H1 (cell line): Measurements from ENCODE around the gene CYLD. TPM values are rescaled to one million over a fixed set of nuclear protein-coding genes. Genes with fewer than 3 reads are reported as not detected.

ENCODE experiments used
- CTCF ChIA-PET: fragments of 300-600 bp; sonication (Branson Sonifier 250); formaldehyde crosslinking; loops from one replicate; lab custom pipeline; 2021; ENCODE audit not compliant: partially characterized antibody; lab: Charles Lee
- POLR2A ChIA-PET: fragments of 300-600 bp; sonication (Branson Sonifier 250); formaldehyde crosslinking; loops from one replicate; lab custom pipeline; 2021; ENCODE audit warnings: inconsistent platforms; ENCODE audit not compliant: partially characterized antibody; lab: Charles Lee
- DNase-seq, 2 experiments: peaks; one replicate each; pipeline versions ENCODE4 v3.0.0 to v3.0.0-alpha.2; 2010 to 2022; ENCODE audit warnings: low spot score in 2 of 2, low read depth in 1 of 2, mixed read lengths in 1 of 2
- FAIRE-seq: peaks from 2 replicates; lab custom pipeline; 2011; peaks lifted over from hg19 to GRCh38; lab: Jason Lieb, UNC
- H2AFZ ChIP-seq: 2 replicates; pipeline ENCODE4 v1.8.1; 2012; ENCODE audit warnings: low read length, inconsistent platforms
- H2AK5ac ChIP-seq: 2 replicates; pipeline ENCODE4 v1.6.1; 2013; ENCODE audit warnings: low read depth, low read length
- H2BK120ac ChIP-seq: replicated peaks from 2 replicates; pipeline ENCODE3; 2013; ENCODE audit warnings: low read depth, low read length, inconsistent platforms
- H2BK12ac ChIP-seq: 2 replicates; pipeline ENCODE4 v1.6.1; 2013; ENCODE audit warnings: low read depth, low read length
- H2BK15ac ChIP-seq: 2 replicates; pipeline ENCODE4 v1.6.1; 2013; ENCODE audit warnings: low read length
- H2BK20ac ChIP-seq: 2 replicates; pipeline ENCODE4 v1.6.1; 2013; ENCODE audit warnings: low read length
- H2BK5ac ChIP-seq: 2 replicates; pipeline ENCODE4 v1.6.1; 2013; ENCODE audit warnings: low read depth, low read length
- H3K14ac ChIP-seq: 2 replicates; pipeline ENCODE4 v1.6.1; 2013; ENCODE audit warnings: inconsistent platforms; ENCODE audit not compliant: insufficient read length
- H3K18ac ChIP-seq: 2 replicates; pipeline ENCODE4 v1.6.1; 2013; ENCODE audit warnings: low read length; ENCODE audit errors: extremely low read depth
- H3K23ac ChIP-seq: 2 replicates; pipeline ENCODE4 v1.6.1; 2013; ENCODE audit warnings: inconsistent platforms; ENCODE audit not compliant: insufficient read length
- H3K23me2 ChIP-seq: 2 replicates; pipeline ENCODE4 v1.6.1; 2013; ENCODE audit warnings: low read depth, low read length
- H3K27ac ChIP-seq: 2 replicates; pipeline ENCODE4 v1.6.1; 2011; ENCODE audit warnings: low read depth, low read length, inconsistent platforms
- H3K27me3 ChIP-seq, 4 experiments: replicated peaks in 1 of 4; 1 replicate in 1 of 4; 2 replicates in 3 of 4; pipeline versions ENCODE4 v1.6.1 to v1.8.1; 2011 to 2013; ENCODE audit warnings: low read length in 3 of 4, mild to moderate bottlenecking in 3 of 4, inconsistent platforms in 2 of 4, mixed read lengths in 2 of 4, moderate library complexity in 1 of 4; ENCODE audit not compliant: control insufficient read depth in 3 of 4, insufficient read depth in 3 of 4; ENCODE audit errors: extremely low read depth in 1 of 4
- H3K36me3 ChIP-seq, 4 experiments: 2 replicates each; pipeline versions ENCODE4 v1.6.1 to v1.8.1; 2011 to 2013; ENCODE audit warnings: mild to moderate bottlenecking in 4 of 4, low read length in 3 of 4, moderate library complexity in 2 of 4, control low read depth in 1 of 4, inconsistent platforms in 1 of 4; ENCODE audit not compliant: insufficient read depth in 4 of 4, control insufficient read depth in 2 of 4
- H3K4ac ChIP-seq: replicated peaks from 2 replicates; pipeline ENCODE3; 2013; ENCODE audit warnings: low read length, low read depth, mixed read lengths, inconsistent platforms; ENCODE audit not compliant: insufficient read length
- H3K4me1 ChIP-seq, 4 experiments: replicated peaks in 1 of 4; 1 replicate in 1 of 4; 2 replicates in 3 of 4; pipeline versions ENCODE4 v1.6.1 to v1.8.1; 2011 to 2013; ENCODE audit warnings: low read length in 3 of 4, inconsistent platforms in 2 of 4, mixed read lengths in 1 of 4; ENCODE audit not compliant: insufficient read depth in 4 of 4, control insufficient read depth in 3 of 4
- H3K4me2 ChIP-seq, 2 experiments: 2 replicates each; pipeline versions ENCODE4 v1.6.1 to v1.8.1; 2011 to 2013; ENCODE audit warnings: low read depth in 2 of 2, low read length in 2 of 2, control low read depth in 1 of 2, inconsistent platforms in 1 of 2, mild to moderate bottlenecking in 1 of 2; ENCODE audit not compliant: insufficient read depth in 1 of 2
- H3K4me3 ChIP-seq, 4 experiments: fragments of 200-600, 300-600 bp in 1 of 4; sonication (generic), shearing (Covaris generic), sonication (Bioruptor Twin) in 1 of 4; 2 replicates each; pipeline versions ENCODE4 v1.5.1 to v1.8.1; 2011 to 2016; ENCODE audit warnings: low read length in 4 of 4, low read depth in 3 of 4, control low read depth in 2 of 4, inconsistent platforms in 2 of 4, mild to moderate bottlenecking in 2 of 4, mixed read lengths in 1 of 4, moderate library complexity in 1 of 4; ENCODE audit not compliant: insufficient read depth in 2 of 4; ENCODE audit errors: extremely low read depth in 1 of 4
- H3K56ac ChIP-seq: replicated peaks from 2 replicates; pipeline ENCODE3; 2013; ENCODE audit warnings: low read depth, mild to moderate bottlenecking, mixed read lengths, low read length, inconsistent platforms; ENCODE audit not compliant: insufficient read length
- H3K79me1 ChIP-seq: 2 replicates; pipeline ENCODE4 v1.6.1; 2013; ENCODE audit warnings: low read depth, low read length, control low read depth
- H3K79me2 ChIP-seq, 2 experiments: 2 replicates each; pipeline versions ENCODE4 v1.6.1 to v1.8.1; 2012 to 2013; ENCODE audit warnings: low read length in 2 of 2, mild to moderate bottlenecking in 2 of 2, inconsistent platforms in 1 of 2; ENCODE audit not compliant: insufficient read depth in 2 of 2, control insufficient read depth in 1 of 2
- H3K9ac ChIP-seq, 4 experiments: replicated peaks in 1 of 4; 1 replicate in 1 of 4; 2 replicates in 3 of 4; pipeline versions ENCODE4 v1.6.1 to v1.8.1; 2011 to 2013; ENCODE audit warnings: low read depth in 3 of 4, low read length in 3 of 4, control low read depth in 2 of 4, mild to moderate bottlenecking in 2 of 4, moderate library complexity in 2 of 4, inconsistent platforms in 1 of 4; ENCODE audit errors: extremely low read depth in 1 of 4
- H3K9me3 ChIP-seq, 2 experiments: 2 replicates each; pipeline versions ENCODE4 v1.6.1 to v1.8.1; 2012 to 2013; ENCODE audit warnings: mild to moderate bottlenecking in 2 of 2, moderate library complexity in 2 of 2, control low read depth in 1 of 2, inconsistent platforms in 1 of 2, low read depth in 1 of 2, low read length in 1 of 2, mixed read lengths in 1 of 2; ENCODE audit not compliant: insufficient read depth in 2 of 2
- H4K20me1 ChIP-seq, 2 experiments: replicated peaks in 1 of 2; 2 replicates each; pipeline versions ENCODE3 to v1.8.1; 2011 to 2013; ENCODE audit warnings: inconsistent platforms in 2 of 2, low read length in 2 of 2, mild to moderate bottlenecking in 1 of 2; ENCODE audit not compliant: insufficient read depth in 2 of 2, control insufficient read depth in 1 of 2
- H4K5ac ChIP-seq: 2 replicates; pipeline ENCODE4 v1.6.1; 2013; ENCODE audit warnings: low read length, low read depth, mixed read lengths, inconsistent platforms; ENCODE audit not compliant: insufficient read length
- H4K8ac ChIP-seq: 2 replicates; pipeline ENCODE4 v1.8.0; 2013; ENCODE audit warnings: mild to moderate bottlenecking, moderate library complexity, low read length, inconsistent platforms; ENCODE audit not compliant: insufficient read depth; ENCODE audit errors: extremely low read depth
- H4K91ac ChIP-seq: replicated peaks from 2 replicates; pipeline ENCODE3; 2013; ENCODE audit warnings: low read length, mixed read lengths, inconsistent platforms; ENCODE audit not compliant: insufficient read length
- EP300 ChIP-seq, 2 experiments: IDR thresholded peaks; 1 replicate in 1 of 2; 2 replicates in 1 of 2; pipeline ENCODE4 v1.6.1; 2011 to 2012; ENCODE audit warnings: low read depth in 2 of 2, low read length in 2 of 2, mild to moderate bottlenecking in 2 of 2, borderline replicate concordance in 1 of 2, inconsistent platforms in 1 of 2, moderate library complexity in 1 of 2
- HDAC2 ChIP-seq, 2 experiments: fragments of 300-600 bp in 1 of 2; sonication (generic) in 1 of 2; IDR thresholded peaks; 2 replicates each; pipeline ENCODE4 v1.6.1; 2011 to 2012; ENCODE audit warnings: low read depth in 2 of 2, low read length in 2 of 2, mild to moderate bottlenecking in 2 of 2, moderate library complexity in 2 of 2, borderline replicate concordance in 1 of 2, inconsistent platforms in 1 of 2
- POLR2AphosphoS5 ChIP-seq: IDR thresholded peaks from 2 replicates; pipeline ENCODE4 v1.6.1; 2011; ENCODE audit warnings: low read depth, low read length
- POU5F1 ChIP-seq: IDR thresholded peaks from 2 replicates; pipeline ENCODE4 v1.6.1; 2011; ENCODE audit warnings: low read depth, mild to moderate bottlenecking, low read length, moderate library complexity
- RFX5 ChIP-seq: IDR thresholded peaks from 2 replicates; pipeline ENCODE4 v1.6.1; 2011; ENCODE audit warnings: low read depth, low read length, improper control_type of control experiment, borderline replicate concordance
- SIN3A ChIP-seq, 2 experiments: IDR thresholded peaks in 1 of 2; conservative IDR thresholded peaks in 1 of 2; 2 replicates each; pipeline ENCODE4 v1.6.1; 2011 to 2012; ENCODE audit warnings: low read length in 2 of 2, improper control_type of control experiment in 1 of 2, low read depth in 1 of 2, mild to moderate bottlenecking in 1 of 2
- SP4 ChIP-seq: IDR thresholded peaks from 2 replicates; pipeline ENCODE4 v1.6.1; 2012; ENCODE audit warnings: low read length, inconsistent platforms
- TBP ChIP-seq: IDR thresholded peaks from 2 replicates; pipeline ENCODE4 v1.6.1; 2011; ENCODE audit warnings: low read depth, low read length, improper control_type of control experiment
- WGBS, 2 experiments: shearing (Covaris generic) in 1 of 2; methylation state at CpG; one replicate each; pipeline versions ENCODE4 v1.1.6 to v1.1.7; 2013 to 2015; ENCODE audit warnings: low lambda C conversion rate in 2 of 2, mixed read lengths in 2 of 2, inconsistent platforms in 1 of 2, low coverage in 1 of 2, missing lambda C conversion rate in 1 of 2; ENCODE audit not compliant: insufficient replicate concordance in 2 of 2, insufficient coverage in 1 of 2, insufficient read length in 1 of 2; ENCODE audit errors: extremely low coverage in 1 of 2, missing lambda C conversion rate in 1 of 2; 5-methylcytosine and 5-hydroxymethylcytosine counted together
- polyA plus RNA-seq, 7 experiments: library from polyadenylated mRNA; depleted of rRNA in 3 of 7; stranded (reverse) in 5 of 7; unstranded in 2 of 7; fragments of >200 nt in 5 of 7; fragments of 200-250 nt in 2 of 7; gene quantifications; 1 replicate in 5 of 7; 2 replicates in 1 of 7; 4 replicates in 1 of 7; pipeline versions ENCODE4 v1.2.1 to v1.2.3, GENCODE V29; 2011 to 2013; ENCODE audit warnings: missing spikeins in 2 of 7, mixed read lengths in 2 of 7
- total RNA-seq: library from RNA; stranded (reverse); fragmentation: NEBNext Ultra II Directional; extraction: Animal tissue kit (Norgen Biotek cat#: 25700); gene quantifications from 2 replicates; pipeline ENCODE4 v1.2.1, GENCODE V29; 2021

Gene CYLD
- total and polyA plus RNA-seq, 2 of the 8 experiments (the other 6 are each of a cell fraction or from before 2014, with no cell fraction given), result 3.7 to 18.8 TPM

GRCh38 chr16:50838885-50839284 lies 97.0 kb downstream of the CYLD start:
- H3K23me2 ChIP-seq, result no peaks in the 10 kb centered on the region
- no peak overlapping the region for H2AFZ ChIP-seq
- H4K8ac ChIP-seq, result no peak overlapping the region
- H4K91ac ChIP-seq, result no peak overlapping the region
- H2BK5ac ChIP-seq, result no peak overlapping the region
- no peak overlapping the region for H3K18ac ChIP-seq
- ChIA-PET CTCF (interaction anchor here (2.2 kb wide), 1 partner anchor 45 kb away, joined by 8 read pairs; no protein-coding TSS in a partner anchor), POLR2A (no interaction called here)
- FAIRE-seq (no peak), DNase-seq (peak in 1 of 2 experiments; percentile 14)
- no peaks in the 10 kb centered on the region for H3K36me3 ChIP-seq
- H2BK20ac ChIP-seq, result no peak overlapping the region
- H2BK12ac ChIP-seq, result no peak overlapping the region
- no peak overlapping the region for H3K4me2 ChIP-seq
- no peak overlapping the region for H3K27ac ChIP-seq
- no peaks in the 10 kb centered on the region for H3K79me1 ChIP-seq
- H2BK15ac ChIP-seq, result no peak overlapping the region
- no peak overlapping the region for H2AK5ac ChIP-seq
- no peak overlapping the region for H3K14ac ChIP-seq
- H3K9me3 ChIP-seq, result no peaks in the 10 kb centered on the region; a peak in 1 of 4 replicates
- H3K4ac ChIP-seq, result no peak overlapping the region
- no peak overlapping the region for H2BK120ac ChIP-seq
- H3K79me2 ChIP-seq, result no peaks in the 10 kb centered on the region
- no peak overlapping the region for H3K9ac ChIP-seq
- no peak overlapping the region for H4K5ac ChIP-seq
- TF ChIP-seq HDAC2 (IDR thresholded peaks at IDR 0.05; ENCODE audit: borderline replicate concordance in 1 of 2, low read depth in 2 of 2, low read length in 2 of 2), result no peak
- no peak for TF ChIP-seq POLR2AphosphoS5
- no peak for TF ChIP-seq SP4
- no peak for TF ChIP-seq TBP
- TF ChIP-seq POU5F1, result no peak
- TF ChIP-seq RFX5, result no peak
- TF ChIP-seq EP300 (IDR thresholded peaks at IDR 0.05; ENCODE audit: borderline replicate concordance in 1 of 2, low read depth in 2 of 2, low read length in 2 of 2), result no peak
- no peak for TF ChIP-seq SIN3A (conservative IDR thresholded peaks at IDR 0.05 in 1 of 2, IDR thresholded peaks at IDR 0.05 in 1 of 2; ENCODE audit: low read depth in 1 of 2, low read length in 2 of 2)
- no peak overlapping the region for H3K56ac ChIP-seq
- peaks cover 0 to 1% of the 10 kb centered on the region in 2 experiments for H4K20me1 ChIP-seq
- H3K27me3 ChIP-seq, result no peaks in the 10 kb centered on the region
- 88% methylated on average over 2 of the region's 2 CpGs; no CpG with 5 or more reads in 1 of the 2 experiments for WGBS, 2 experiments
- no peak overlapping the region for H3K4me3 ChIP-seq
- H3K4me1 ChIP-seq, result no peaks in the 10 kb centered on the region; a peak in 1 of 7 replicates
- H3K23ac ChIP-seq, result no peak overlapping the region
